Measurements from ENCODE around the gene NPAS3.

NPAS3 gene

DNA sequence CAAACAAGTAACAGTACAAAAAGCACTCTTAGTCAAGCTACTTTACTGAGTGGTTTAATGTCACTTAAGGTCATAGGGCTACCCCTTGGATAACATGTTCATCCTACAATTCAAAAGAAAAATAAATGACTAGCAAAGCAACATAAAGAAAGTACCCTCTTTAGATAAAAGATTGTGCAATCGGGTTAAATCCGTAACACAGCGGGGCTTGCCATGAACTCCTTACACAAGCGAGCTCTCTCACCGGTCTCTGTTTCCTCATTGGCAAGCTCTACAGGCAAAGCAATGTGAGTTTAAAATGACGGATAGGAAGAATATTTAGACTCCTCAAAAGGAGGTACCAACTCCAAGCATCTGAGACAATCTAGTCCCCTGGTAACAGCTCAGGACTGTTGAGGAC lies 871.6 kb downstream of the NPAS3 start:
- no peak for DNase-seq

DNA sequence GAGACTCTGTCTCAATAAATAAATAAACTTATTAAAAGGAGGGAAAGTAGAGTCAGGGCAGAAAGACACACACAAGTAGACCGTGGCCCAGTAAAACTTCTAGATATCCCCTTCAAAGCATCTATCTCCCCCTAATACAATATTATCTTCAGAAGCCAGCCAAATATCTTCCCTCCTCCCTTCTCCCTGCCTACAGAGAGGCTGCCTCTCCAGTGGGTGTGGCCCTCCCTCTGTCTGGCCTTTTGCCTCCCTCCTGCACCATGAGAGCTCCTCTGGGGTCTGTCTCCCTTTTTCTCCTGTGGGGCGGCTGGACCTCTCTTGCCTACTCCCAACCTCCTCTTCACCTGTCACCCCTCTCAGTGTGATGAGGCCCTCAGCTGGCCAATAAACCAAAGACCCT lies 873.0 kb downstream of the NPAS3 start:
- DNase-seq, result no peak

DNA sequence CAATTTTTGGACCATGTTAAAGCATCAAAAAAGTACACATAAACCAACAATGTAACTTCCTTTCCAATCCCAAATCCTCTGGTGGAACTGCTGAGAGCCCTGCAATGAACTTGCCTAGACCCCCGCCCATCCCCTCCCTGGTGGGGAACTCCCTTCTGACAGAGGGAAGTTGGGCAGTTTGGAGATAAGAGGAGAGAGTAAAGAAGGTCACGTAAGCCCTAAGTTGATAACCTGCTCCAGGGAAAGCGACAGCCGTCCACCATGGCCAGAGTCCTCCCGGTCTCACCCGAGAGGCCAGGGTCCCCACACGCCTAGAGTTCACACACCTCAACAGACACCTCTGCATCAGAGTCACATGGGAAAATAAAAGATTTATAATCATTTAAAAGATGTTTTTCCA lies 873.5 kb downstream of the NPAS3 start:
- DNase-seq, result no peak

DNA sequence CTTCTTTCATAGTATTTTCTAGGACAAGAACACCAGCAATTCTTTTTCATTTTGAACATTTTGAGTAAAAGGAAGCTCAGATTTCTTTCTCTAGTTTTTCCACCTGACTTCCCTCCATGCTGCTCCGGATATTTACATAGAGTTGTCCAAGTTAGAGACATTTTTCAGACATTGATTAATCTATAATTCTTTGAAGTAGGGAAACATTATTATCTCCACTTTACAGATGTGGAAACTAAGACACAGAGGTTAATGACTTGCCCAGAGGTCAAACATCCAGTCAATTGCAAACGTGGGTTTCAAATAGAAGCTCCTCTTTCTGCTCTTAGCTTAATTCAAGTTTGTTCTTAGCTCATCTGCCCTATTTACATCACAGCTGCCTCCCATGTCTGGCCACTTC lies 873.9 kb downstream of the NPAS3 start:
- DNase-seq, result no peak

DNA sequence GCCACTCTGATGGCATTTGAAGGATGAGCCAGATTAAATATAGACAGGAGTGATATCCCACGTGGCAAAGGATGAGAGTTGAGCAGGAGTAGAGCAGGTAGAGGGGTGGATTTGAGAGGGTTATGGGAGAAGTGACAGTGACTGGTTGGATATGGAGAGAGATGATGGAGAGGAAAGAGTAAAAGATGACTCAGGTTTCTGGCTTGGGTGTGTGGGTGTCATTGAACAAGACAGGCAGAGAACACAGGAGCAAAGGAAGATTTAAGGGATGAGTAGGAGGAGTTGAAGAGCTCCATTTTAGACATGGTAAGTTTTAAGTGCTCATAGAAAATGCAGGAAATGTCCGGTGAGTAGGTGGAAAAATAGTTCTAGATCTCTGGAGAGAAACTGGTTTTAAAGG lies 875.3 kb downstream of the NPAS3 start:
- no peak for DNase-seq

DNA sequence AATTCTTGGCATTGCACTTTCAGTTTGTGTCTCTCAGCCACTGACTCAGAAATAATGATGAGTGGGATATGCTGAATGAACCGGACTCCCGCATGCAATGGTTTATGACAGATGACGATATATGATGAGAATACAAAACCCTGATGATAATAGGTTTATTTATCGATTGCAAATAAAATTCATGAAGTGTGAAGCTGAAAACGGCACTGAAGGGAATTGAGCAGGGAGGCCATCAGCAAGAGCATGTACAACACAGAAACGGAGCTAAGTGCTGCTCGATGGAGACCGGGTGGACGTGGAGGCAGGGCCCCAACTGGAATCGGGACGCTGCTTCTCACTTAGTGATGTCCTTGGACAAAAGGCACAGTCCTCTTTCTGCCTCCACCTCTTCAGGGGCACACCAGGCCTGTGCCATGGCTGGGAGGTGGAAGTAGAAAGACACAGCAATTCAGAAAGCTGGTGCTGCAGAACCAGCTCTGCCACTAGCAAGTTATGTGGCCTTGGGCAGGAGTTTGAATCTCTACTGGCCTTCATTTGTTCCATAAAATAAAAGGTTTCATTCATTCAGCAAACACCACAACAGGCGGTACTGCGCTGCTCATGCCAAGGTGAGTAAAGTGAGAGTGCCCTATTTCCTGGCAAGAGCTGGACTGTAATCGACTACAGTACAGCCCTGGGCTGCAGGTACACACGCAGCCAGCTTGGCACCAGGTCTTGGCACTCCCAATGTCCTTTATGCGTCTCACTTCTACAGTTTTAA lies 895.2 kb downstream of the NPAS3 start:
- DNase-seq, result no peak

DNA sequence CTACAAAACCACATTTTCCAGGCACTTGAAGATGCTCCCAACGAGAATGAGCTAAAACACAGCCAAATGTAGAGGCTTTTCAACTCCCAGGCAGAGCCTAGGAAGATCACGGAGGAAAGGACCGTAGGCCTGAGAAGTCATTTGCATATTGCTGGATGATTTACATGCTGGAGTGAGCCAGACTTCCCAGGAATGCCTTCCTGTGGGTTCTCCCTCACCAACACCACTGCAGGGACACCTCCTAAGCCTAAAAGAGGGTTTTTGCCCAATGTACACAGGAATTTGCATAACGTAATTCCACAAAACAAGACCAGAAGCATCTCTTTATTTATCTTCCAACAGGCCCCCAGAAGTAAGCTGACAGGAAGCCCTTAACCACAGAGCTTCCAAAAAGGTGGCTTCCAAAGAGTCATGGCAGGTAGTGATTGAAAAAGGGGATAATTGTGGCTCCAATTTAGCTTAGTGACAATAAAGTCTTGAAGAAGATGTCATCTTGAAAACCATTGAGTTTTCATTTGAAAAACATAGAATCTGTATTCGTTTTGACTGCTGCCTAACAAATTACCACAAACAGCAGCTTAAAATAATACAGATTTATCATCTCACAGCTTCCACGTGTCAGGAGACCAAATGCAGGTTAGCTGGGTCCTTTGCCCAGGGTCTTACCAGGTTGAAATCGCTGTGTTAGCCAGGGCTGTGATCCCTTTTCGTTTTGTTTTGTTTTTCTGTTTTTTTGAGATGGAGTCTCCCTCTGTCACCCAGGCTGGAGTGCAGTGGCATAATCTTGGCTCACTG lies 896.0 kb downstream of the NPAS3 start:
- no peak for DNase-seq

DNA sequence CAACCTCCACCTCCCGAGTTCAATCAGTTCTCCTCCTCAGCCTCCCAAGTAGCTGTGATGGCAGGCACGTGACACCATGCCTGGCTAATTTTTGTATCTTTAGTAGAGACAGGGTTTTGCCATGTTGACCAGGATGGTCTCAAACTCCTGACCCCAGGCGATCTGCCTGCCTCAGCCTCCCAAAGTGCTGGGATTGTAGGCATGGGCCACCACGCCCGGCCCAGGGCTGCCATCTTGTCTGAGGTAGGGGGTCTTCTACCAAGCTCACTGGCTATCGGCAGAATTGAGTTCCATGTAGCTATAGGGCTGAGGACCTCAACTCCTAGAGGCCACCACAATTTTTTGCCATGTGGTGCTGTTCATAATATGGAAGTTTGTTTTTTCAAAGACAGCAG lies 896.6 kb downstream of the NPAS3 start:
- DNase-seq, result no peak

DNA sequence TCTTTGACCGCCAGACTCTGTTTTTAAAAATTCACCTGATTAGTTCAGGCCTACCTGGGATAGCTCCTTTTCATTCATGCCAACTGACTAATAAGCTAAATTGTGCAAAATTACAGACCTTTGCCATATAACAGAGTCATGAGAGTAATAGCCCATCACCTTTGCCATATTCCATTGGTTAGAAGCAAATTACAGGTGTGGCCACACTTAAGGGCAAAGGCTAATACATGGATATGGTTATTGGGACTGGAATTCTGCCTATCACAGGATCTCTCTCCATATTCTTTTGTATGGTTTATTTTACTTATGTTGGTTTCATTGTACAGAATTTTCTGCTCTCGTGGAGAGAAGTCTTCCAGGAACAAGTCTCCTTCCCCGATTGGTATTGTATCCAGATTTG lies 897.0 kb downstream of the NPAS3 start:
- no peak for DNase-seq

DNA sequence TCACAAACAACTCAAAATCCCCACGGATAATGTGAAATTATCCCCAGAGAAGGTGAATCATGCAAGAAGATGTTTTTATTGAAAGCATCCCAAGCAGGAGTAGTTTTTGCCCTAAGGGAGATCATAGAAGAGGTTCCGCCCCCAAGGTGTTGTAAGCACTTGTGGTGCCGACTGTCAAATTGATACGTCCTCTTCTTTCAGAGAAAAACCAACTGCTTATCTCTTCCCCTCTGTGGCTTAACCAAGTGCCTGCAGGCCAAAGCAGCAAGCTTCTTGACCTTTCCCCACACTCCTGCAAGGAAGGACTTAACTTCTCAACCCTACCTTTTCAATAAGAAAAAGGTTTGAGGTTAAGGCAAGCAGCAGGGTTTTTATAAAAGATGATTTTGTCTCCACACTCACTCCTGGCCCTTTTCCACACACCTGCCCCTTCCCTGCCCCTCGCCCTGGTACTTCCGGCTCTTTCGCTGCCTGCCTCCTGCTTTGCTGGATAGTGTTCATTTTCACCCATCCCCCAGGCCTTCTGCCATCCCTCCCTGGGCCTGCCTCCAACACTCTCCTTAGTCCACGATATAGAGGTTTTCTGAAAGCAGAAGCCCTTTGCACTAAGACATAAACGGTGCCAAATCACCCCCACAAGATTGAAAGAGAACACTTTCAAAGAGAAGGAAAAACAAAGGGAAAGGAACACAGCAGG lies 897.7 kb downstream of the NPAS3 start:
- DNase-seq, result no peak

DNA sequence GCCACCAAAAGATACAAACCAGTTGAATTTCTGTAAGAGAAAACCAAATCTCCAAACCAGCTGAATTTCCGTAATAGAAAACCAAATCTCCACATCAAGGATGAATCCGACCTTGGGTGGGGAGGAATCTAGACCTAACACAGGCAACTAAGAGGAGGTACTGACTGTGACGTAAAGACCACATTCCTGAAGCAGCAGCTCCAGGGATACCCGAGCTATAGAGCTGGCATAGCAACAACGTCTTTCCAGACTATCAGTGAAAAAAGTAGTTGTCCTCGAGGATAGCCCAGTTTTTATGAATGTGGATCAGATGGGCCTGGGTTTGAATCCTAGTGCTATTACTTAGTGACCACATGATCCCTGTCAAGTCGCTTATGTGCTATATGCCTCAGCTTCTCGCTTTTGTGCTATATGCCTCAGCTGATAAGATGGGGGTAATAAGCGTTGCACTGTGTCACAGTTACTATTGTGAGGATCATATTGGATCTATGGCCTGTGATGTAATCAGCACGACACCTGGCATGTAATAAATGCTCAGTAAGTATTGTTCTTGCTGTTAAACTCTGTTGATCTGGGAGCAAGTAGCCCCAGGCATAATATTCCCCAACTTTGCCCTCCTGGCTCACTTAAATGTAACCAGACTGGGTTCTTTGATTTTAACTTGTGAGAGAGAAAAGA lies 898.4 kb downstream of the NPAS3 start:
- DNase-seq, result no peak

DNA sequence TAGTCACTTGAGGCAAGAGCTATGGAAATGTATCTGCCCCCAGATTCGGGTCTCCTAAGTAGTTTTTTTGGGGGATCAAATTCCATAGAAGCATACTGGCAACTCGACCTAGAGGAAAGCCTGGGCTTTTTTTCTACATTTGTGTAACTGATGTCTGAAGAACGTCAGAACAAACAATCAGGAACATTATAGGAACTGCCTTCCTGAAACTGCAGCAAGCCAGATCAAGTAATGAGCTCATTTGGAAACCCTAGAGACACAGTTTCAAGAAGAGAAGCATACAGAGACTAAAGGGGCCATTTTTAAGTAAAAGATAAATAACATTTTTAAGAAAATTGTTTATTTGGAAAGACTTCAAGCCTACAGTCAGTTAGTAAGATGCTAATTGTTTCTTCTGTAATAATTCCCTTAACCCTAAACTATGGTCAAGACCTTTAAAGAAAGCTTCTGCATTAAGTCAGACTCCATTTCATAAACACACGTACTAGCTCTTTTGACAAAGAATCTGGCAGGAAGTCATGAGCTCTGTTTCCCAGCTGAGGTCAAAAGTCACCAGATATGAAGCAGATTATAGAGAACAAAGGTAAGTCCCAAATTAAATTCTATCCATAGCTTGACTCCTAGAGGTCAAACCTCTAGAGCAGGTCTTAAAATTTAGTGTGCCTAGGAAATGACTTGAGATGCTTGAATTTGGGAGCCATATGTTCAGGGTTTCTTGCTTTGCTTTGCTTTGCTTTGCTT lies 899.4 kb downstream of the NPAS3 start:
- no peak for DNase-seq

DNA sequence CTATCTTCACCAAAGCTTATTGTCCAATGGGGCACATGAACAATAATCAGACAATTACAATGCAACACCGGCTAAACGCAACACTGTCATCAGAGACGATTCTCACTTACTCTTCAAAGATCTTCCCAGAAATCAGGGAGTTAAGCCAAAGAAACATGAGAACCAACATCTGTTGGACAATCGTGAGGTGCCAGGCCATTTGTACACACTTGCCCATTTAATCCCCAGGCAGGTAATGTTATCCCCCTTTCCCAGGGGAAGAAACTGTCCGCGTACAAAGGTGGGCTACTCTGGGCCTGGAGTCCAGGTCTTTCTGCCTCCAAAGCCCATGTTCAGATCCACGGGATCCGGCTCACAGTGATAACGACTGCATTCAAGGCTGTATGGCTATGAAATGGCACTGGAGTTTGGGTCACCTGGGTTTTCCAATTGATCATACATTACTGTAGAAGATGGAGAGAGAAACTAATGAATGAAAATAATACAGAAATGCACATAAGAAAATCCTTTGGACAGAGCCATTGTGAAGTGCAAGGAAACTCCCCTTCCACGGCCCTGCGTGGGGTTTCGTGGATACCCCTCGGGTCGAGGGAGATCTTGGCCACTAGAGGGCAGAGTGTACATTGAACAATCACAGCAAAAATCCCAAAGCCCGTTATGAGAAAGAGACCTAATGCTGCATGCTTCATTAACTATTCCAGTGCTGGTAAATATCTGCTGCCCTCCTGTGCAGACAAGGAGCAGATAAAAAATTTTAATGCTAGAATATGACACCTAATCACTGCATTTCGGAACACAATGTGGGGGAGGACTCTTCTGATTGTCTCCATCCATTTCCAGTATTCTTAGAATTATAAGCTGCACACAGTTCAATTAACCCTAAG lies 900.8 kb downstream of the NPAS3 start:
- DNase-seq, result peak; percentile 47

DNA sequence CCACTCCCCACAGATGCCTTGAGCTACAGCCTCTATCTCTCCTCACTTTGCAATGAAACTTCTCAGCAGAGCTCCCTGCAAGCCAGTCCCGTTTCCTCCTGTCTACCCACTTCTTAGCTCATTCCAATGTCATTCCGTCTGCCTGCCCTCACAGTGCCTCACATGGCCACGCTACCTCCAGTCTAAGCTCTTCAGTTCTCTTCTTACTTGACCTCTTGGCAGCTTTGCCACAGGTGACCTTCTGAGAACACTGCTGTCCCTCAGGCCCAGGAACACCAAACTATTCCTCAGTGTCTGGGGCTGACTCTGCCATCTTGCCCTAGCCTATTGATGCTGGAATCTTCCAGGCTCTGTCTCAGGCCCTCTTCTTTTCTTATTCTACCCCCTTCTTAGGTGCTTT lies 902.1 kb downstream of the NPAS3 start:
- DNase-seq, result no peak

DNA sequence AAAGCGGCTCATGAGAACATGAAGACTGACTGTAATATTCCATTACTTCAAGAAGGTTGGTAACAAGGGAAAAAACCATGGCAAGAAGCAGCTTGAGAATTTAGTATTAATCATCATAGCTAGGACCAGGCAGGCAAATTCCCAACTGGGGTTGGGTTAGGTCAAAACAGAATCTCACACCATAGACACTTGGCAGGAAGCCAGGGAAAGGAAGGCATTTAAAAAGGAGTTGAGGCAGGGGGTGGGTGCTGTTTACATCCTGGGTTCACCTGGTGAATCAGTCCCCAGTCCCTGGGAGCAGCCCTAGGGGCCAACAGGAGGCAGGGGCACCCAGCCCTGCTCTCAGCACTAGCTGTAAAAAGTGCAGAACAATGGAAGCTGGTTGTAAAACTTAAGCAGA lies 903.6 kb downstream of the NPAS3 start:
- DNase-seq, result no peak

DNA sequence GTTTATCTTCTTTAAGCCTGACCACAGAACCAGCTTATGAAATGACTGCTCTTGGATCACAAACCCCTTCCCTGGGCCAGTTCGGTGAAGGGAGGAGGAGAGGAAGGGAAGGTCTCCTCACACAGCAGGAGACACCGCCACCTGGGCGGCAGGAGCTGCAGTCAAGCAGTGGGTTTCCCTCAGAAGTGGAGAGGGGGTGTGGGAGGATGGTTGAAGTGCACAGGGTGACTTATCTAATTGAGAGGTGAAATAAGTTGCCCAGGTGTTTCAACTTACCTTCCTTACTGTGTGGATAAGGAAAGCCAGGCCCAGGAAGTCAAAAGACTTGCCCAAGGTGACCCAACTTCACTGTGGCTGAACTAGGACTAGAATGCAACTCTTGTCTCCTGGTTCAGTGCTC lies 905.4 kb downstream of the NPAS3 start:
- DNase-seq, result no peak

DNA sequence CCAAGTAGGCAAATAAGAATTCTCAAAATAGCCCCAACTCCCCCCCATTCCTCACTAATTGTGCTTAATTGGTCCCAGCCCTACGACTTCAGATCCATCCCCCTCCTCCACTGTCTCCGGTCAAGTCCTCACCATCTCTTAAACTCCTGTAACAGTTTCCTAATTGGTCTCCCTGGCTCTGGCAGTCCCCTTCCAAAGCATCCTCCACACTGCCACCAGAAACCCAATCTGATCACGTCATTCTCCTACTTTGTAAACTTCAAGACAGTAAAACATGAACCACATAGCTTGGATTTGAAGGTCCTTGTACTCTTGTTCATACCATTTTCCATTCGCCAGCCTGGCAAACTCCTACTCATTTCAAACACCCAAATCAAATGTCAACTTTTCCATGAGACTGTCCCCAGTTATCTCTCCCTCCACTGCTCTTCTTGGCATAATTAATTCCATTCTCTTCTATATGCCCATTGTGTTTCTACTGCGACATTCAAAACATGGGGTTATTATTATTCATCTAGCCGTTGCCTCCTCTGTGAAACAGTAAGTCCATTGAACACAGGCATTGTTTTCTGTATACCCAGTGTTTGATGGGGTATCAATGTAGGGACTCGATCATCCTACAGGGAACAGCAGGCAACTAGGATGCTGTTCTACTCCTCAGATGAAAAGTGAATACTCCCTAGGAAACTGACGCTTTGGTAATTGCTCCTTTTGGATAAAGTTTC lies 907.6 kb downstream of the NPAS3 start:
- DNase-seq, result no peak

DNA sequence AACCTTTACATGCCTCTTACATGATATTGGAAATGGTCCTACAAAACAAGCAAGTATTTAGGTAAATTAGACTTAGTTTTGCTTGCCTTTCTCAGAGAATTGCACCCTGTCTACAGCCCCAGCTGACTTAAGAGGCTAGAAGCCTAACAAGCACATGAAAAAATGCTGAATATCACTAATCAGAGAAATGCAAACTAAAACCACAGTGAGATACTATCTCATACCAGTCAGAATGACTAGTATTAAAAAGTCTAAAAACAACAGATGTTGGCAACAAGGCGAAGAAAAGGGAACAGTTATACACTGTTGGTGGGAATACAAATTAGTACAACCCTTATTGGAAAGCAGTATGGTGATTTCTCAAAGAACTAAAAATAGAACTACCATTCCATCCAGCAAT lies 908.4 kb downstream of the NPAS3 start:
- DNase-seq, result no peak

DNA sequence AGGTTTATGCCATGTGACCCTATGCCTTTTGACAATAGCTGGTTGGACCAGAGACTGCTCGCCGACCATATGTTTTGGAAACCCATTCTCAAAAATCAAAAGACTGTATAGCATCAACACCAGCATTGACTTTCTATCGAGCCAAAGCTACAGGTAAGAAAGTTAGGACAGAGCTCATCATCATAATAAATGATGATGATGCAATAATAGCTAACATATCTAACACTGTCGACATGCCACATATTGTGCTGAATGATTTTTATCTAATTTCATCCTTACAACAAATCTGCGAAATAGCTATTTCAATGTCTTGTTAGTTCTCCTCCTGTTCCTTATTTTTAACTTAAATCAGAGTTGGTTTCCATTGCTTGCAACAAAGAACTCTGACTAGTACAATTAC lies 909.3 kb downstream of the NPAS3 start:
- no peak for DNase-seq

DNA sequence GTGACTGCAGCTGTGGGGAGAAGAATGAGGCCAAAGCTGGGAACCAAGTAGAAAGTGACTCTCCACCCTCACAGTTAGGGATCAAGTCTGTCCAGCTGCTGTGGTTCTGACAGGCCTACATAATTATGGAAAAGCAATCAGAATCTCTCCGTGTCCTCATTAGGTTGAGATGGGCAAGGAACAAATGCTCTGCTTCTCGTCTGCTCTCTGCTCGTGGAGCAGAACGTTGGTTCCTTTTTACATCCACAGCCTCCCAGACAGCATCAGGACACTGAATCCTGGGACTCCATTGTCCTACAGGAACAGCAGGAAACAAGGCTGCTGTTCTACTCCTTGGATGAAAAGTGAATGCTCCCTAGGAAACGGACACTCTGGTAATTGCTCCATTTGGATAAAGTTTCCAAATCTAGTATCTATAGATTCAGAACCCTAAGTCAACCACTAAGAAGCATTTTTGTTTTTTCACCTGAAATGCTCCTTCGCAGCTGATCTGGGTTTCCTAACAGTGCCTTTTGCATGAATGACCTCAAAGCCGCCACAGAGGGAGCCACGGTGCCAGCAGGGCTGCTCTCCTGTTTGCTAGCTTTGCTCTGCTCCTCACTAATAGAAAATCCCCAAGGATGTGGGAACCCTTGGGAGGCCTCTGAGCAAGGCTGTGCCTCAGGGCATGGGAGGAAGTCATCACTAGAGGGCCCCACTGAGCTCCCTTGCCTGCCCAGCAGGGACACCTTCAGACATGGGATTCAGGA lies 910.2 kb downstream of the NPAS3 start:
- peak; percentile 19 for DNase-seq
